Measurements from ENCODE around the gene DSCAML1.

DSCAML1 gene

DNA sequence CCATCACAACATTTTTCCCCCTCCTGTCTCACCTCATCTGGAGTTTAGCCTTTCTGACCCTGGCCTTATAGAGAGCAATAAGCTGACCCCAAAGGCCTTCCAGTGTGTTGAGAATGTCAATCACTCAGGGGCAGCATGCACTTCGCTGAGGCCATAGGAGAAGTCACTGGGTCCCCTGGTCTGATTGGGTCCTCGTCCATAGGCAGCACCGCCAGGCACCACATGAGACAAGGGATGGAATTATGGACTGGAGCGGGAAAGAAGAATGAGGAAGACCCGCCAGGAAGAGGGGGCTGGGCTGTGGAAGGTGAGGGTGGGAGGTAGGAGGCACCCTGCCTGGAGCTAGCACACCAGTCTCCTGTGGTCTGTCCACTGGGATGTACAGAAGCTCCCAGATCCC, 72.9 kb downstream of the DSCAML1 start:
- no peak for DNase-seq

DNA sequence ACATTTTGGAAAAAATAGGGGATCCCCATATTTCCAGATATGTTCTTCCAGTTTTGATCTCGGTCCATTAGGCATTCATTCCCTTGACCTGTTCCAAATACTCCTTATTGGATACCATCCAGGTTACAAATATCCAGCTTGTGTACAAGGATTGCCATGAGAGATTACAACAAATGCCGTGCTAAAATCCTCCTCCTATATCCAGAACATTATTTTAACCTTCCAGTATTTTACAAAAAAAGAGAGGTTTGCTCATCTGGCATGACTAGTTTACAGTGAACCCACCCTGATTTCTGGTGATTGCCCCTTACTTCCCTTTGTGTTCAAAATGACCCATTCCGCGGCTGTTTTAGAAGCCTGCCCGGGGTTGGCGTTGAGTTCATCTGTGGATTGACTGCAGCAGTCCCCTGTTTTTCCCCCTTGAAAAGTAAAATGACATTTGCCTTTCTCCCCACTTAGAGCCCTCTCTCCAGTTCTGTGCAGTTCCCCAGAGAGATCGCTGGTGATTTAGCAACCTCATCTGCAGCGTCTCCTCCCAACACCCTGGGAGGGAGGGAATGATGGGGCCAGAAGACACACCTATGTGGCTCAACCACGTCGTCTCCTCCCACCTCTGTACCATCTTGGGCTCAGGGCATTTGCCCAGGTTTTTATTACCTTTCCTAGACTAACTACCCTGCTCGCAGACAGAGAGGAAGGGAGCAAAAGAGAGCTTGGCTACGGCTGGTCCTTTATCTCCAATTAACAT, 73.6 kb downstream of the DSCAML1 start:
- no peak for DNase-seq

DNA sequence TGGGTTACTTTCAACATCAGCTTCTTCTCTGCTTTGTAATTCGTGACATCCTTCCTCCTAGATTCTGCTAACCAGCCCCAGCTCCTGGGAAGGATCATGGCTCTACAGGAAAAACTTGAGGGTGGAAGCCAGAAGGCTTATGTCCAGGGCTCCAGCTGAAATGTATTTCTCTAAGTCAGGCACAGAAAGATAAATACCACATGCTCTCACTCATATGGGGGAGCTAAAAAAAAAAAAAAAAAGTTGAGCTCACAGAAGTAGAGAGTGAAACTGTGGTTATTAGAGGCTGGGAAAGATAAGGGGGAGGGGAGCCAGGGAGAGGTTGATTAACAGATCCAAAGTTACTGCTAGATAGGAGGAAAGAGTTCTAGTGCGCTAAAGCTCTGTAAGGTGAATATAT, 74.9 kb downstream of the DSCAML1 start:
- DNase-seq = no peak

DNA sequence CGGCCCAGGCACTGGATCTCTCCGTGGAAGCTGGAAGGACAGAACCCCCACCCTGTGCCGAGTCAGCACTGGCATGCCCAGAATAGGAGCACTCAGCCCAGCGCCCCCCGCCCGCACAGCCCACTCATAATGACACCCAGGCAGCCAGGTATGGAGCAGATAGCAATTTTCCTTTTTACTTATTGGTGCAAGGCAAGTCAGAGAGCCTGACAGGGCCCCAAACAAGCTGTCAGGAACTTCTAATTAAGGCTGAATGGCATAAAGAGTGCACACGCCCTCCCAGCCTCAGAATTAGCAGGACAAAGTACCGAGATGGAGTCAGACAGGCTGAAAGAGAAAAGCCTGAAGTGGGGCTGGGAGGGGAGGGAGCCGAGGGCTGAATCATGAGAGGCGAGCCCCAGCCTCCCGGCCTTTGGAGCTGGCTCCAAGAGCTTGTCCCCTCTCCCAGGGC, 76.9 kb downstream of the DSCAML1 start:
- DNase-seq = no peak

DNA sequence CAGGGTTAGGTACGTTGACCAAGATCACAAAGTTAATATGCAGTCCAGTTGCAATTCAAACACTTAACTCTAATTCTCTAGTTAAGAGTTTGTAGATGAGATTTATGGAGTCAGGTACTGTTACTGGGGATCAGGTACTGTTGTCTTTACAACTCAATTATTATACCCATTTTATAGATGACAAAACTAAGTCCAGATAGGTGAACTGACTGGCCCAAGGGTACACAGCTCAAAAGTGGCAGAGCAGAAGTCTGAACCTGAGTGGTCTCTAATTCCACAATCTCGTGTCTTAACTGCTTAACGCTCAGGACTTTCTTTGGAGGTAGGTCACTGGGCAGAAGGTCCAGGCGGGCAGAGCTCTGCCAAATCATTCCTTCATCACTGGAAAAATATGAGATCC, 77.5 kb downstream of the DSCAML1 start:
- no peak for DNase-seq

DNA sequence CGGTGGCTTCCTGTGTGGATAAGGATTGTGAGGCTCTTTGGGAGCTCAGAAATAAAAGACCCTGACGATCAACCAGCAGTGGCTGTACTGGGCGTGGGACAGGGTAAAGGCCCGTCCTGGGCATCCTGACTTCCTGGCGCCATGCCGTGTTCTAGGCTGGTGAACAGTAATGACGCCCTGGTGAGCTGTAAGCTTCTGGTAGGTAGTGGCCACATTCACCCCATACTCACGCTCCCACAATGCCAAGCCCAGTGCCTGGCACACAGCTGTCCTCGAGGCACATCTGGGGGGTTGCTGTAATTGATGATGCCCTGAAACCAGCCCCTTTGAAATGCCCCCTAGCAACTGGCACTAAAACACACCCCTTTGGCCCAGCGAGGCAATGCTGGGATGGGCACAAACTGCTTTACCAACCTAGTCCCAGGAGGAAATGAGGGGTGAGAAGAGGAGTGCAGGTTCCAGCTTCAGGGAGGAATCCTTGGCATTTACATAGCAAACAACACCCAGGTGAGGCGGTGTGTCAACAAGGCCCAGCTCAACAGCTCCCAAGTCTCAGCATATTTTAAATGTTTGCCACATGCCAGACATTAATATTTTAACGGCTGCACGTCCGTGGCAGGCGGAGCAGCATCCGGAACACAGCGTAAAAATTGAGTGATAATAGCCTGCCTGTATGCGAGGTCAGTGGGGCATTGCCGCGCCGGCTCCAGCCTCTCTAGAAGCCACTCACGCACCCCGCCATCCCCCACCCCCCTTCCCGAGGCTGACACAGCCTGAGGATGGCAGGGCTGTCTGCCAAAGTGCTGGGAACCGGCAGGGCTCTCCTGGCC, 79.3 kb downstream of the DSCAML1 start:
- DNase-seq = no peak

DNA sequence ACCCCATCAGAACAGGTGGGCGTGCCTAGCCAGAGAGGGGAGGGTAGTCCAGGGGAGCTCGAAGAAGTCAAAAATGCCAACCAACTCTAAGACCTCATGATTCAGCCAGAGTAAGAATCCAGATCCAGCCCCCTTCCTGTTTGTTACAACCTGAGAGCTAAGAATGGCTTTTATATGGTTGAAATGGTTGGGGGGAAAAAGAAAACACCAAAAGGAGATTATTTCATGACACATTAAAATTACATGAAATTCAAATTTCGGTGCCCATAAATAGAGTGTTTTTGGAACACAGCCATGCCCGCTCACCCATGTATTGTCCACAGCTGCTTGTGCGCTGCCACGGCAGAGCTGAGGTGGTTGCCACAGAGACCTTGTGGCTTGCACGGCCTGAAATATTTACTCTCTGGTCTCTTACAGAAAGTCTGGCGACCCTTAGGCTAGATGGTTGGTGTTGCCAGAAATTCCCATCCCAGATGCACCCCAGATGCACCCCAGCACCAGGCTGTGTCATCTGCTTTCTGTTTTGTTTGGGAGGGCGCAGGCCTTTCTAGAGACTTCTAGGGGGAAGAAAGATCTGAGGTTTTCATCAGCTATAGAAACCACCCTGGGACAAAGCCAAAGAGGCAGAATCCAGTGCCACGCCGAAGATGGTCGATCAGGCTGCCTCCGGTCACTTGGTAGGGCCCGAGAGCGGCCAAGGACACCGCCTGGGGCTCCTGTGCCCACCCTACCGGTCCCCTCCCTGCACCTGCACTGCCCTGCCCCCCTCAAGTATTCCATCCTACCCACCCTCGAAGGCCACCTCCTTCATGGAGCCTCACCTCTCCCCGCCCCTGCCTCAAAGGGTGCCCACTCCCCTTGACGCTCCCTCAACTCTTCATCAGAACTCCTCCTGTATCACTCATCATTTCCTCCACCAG, 80.2 kb downstream of the DSCAML1 start:
- DNase-seq = no peak

DNA sequence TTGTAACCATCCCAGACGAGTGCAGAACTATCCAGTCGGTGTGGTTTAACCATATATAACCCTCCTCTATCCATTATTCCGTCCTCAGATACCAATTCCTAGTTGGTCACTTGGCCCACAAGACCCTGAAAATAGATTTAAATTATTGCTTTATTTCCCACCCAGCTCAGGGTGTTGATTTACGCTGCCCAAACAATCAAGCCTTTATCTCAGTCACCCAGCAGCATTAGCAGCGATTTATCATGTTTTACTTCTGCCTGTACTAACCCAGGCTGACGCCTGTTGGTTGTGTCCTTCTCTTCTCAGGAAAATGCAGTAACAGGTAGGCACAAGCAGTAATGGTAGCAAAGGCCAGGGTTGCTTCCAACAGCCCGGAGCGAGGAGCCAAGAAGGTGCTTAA, 81.2 kb downstream of the DSCAML1 start:
- DNase-seq = no peak

DNA sequence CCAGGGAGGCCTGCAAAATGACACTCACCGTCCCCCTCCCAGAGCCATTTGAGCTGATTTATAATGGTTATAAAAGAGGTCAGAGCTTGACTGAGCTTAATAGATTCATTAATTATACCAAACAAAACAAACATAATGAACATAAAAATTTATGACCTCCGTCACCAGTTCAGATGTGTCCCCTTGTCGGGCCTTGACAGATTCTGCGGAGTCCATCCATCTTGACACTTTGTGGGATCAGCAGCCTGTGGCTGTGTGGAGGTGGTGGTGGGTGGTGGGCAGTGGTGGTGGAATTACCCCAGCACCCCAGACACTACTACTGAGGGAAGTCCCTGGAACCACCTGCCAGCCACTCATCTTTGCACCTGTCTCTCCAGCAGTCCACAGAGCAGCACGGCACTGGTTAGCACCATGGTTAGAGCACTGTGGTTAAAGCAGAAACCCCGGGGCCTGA, 83.5 kb downstream of the DSCAML1 start:
- no peak for DNase-seq

DNA sequence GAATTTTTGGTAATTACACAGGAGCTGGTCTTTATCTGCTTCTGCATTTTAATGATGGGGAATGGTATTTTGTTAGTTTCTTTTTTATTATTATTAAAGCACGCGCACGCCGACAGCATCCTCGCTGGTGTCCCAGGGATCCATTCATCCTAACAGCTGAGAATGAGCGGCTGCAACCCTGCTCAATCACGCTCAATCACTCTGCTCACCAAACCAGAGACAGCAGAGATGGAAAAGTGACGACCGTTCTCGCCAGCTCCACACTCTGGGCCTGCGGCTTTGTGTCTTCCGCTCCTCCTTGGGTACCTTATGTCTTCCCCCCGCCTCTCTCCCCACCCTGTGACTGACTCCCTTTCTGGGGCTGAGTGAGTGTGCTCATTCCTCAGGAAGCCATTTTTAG, 84.5 kb downstream of the DSCAML1 start:
- no peak for DNase-seq

DNA sequence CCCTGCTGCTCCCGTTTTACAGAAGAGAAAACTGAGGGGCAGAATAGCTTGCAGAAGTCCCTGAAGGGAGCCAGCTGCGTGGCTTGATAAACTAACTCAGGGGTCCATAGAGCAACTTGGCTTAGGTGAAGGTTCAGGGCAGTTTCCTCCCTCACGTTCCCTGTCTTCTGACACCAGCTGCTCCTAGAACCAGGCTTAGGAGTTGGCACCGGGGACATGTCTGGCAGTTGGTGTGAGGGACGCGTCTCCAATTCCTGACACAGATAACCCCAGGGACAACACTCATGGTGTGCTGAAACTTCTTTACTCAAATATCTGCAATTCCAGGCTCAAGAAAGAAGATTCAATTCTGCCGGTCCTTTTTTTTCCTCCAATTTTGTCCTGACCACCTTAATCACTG, 85.7 kb downstream of the DSCAML1 start:
- DNase-seq = no peak

DNA sequence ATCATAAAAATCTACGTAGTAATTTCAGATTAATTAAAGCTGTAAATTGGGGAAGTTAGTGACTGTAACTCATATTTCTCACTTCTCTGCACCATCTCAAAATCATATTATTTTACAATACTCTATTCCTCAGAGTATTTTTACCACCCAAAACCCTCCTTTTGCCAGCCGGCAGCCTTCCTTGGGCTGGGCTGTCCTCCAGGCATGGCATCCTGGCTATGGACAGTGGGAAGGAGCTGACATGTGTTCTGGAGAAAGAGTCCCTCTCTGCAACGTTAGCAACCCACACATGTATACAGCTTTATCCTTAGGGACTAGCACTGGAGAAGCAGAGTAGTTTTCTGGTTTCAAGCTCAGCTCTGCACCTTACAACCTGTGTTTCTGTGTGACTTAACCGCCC, 86.8 kb downstream of the DSCAML1 start:
- DNase-seq = no peak

DNA sequence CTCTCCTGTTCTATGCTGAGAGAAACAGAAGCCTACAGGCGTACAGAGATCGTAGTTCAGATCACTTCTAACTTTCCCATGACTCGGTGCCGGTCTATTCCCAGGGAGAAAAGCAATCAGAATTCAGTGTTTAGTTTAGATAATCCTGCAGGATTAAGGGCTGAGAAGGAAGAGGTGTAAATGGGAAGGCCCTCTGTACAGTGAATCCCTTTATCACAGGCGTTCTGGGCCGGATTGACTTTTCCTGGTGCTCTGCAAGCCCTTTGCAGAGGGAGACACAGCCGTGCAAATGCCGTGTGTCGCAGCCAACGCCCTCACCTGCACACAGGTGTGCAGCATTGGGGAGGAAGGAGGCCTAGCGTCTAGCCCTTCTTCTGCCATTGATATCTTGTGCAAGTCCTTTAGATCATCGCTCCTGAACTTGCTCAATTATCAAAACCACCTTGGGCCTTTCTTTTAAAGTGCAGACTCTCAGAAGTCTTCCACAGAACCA, 90.6 kb downstream of the DSCAML1 start:
- no peak for DNase-seq

DNA sequence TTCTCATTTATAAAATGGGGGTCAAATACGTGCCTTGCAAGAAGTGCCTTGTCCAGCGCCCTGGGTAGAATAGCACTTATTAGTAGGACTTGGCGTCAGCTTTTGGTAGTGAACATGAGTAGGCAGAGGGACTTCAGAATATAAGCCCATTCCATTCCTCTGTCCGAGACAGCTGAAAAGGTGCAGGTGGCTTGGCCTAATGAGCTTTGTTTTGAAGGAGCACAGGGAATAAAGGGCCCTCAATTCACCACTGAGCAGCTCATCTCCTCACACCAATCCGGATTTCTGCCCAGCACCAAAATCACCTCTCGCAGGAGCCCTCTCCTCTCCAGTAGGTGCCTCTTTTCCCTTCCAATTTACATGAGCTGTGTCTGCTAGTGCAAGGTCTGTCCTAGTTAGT, 91.2 kb downstream of the DSCAML1 start:
- no peak for DNase-seq

DNA sequence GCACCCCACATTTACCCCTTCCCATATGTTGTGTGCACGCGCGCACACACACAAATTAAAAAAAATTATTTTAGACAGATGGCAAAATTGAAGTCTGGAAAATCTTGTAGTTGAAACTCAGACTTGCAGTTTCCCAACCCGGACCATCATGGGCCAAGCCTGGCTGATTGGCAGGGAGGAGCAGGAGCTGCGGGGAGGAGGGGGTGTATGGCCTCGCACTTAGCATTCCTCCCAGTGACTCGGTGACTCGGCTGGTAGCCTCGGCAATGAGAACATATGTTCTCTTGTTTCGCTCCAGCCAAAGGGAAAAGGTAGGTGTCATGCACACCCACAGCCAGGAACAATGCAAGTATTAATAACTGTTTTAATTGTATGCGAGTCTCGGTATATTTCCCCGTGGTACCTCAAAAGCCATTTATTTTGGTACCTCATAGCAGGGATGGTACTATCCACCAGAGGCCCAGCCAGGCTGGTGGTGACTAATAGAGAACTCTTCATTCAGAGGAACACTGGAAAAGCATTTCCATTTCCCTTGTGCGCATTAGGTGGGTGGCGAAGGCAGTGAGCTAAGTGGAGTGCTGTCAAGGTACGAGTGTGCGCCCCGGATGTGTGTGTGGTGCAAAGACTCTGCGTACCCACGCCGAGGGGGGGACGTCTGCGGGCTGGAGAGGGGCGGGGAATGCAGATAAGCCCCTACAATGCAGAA, 92.5 kb downstream of the DSCAML1 start:
- no peak for DNase-seq

DNA sequence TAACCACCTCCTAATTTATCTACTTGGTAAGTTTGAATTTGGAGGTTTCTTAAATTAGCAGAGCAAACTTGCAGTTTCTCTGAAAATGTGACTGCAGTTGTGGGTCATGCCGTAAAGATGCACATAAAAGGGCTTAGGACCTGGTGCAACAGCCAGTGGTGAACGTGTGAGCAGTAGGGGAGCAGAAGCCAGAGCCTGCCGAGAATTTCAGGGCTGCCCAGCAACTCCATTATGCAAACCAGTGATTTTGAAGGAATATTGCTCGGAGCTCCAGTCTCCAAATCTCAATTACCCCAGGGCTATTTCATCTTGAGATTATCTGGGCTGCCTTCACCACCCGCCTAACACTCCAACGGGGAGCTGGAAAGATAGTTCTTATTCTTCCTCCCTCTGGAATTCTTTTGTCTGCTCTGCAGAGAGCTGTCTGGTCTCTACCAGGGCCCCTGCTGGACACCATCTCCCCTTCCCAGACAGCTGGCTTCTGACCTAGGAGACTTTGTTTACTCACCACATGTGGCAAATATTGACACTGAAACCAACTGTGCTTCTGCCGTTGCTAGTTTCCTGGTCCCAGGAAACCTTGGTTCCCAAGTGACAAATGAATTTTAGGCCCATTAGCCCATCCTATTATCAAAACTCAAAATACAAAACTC, 93.9 kb downstream of the DSCAML1 start:
- no peak for DNase-seq

DNA sequence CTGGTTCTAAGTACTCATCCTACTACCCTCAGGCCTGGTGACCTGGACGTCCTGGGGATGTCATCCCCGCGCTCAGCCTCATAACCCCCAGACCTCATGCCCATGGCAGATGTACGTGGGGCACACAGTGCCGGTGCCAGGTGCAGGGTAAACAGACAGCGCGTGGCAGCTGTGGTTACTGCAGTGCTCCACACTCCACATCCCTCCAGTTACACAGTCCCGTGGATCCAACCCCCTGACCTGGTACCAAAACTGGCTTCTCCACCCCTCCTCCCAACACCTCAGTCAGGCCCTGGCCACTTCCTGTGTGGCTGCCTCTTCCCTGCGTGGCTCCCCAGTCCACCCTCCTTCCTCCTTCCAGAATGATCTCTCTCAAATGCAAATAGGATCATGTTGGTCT, 95.2 kb downstream of the DSCAML1 start:
- DNase-seq = no peak

DNA sequence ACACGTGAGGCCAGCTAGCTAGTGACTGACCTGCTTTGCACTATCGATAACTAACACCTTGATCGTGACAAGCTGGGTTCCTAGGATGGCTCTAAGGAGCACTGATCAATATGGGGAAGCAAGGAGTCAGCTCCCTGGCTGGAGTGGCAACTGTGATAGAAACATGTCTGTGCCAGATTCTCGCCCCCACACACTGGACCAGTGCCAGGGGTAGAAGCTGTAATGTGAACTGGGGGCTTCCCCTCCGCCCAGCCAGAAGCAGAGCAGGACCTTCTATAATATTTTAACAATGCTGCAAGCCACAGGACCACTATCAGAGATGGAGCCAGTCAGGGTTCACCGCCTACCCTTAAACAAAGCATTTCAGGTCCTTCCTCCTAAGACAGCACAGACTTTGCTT, 96.5 kb downstream of the DSCAML1 start:
- no peak for DNase-seq

DNA sequence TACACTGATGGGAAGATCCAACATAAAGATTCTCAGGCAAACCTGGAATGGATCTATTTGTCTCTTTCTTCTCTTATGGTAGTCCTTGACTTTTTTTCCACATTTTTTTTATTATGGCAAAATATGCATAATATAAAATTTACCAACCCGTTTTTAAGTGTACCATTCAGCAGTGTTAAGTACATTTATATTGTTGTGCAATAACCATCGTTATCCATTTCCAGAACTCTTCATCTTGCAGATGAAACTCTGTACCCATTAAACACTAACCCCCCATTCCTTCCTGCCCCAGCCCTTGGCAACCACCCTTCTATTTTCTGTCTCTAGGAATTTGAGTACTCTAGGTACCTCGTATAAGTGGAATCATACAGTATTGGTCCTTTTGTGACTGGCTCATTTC, 99.7 kb downstream of the DSCAML1 start:
- DNase-seq = no peak

DNA sequence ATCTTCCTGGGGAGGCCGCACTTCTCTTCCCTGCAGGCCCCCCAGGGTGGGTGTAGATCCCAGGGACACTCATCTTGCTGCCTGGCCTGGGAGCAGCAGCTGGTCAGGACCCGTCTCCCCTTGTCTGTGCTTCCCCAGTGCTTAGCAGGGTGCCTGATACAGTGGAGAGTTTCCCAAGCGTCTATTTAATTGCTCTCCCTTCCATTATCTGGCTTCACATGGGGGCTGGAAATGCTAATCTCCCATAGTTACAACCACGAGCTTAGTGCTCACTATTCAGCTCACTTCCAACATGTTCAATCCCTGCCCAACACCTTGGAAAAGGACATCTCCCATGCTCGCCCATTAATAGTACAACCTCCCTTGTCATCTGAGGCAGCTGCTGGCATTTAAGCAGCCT, 100.5 kb downstream of the DSCAML1 start:
- no peak for DNase-seq

DNA sequence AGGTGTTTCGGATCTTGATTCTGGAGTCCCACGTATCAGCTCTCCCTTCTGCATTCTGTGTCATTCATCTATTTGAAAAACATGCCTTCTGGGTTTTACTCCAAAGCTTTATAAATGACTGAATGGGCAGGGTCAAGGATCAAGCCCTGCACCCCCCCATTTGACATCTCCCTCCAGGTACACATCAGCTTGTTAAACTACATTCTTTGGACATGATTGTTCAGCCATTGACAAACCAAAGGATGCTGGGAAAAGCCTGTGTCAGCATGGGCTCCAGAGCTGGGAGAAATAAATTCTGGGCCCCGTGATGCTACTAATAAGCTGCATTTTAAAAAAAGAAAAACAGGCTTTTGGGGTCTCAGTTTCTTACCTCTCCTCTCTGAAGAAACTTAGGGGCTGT, 103.7 kb downstream of the DSCAML1 start:
- no peak for DNase-seq

DNA sequence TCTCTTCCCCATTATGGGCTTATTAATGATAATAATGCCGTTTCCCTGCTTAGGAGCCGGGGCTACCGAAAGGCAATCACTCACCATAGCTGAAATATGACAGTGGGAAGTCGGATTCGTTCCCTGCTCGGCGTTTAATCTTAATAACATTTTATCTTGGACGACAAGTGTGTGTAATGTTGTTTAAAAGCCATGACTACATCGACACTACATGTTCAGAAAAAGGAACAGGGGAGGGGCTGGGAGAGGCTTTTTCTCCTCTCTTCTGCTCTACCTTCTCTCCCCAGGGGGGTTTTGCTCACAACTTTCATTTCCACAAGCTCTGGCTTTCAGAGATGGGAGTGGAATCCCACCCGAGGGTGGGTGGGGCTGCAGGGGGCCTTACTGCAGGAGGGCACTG, 105.5 kb downstream of the DSCAML1 start:
- DNase-seq = no peak
